CD4-positive, alpha-beta memory T cell (primary cell): ENCODE results near the gene FASTKD2. TPM values are rescaled to one million over a fixed set of nuclear protein-coding genes. Genes with fewer than 3 reads are reported as not detected.

Source experiments
- CTCF ChIA-PET: fragments of 350-600 bp; sonication (Branson Sonifier 250); formaldehyde crosslinking; loops from one replicate; lab custom pipeline; 2021; ENCODE audit warnings: inconsistent platforms; ENCODE audit not compliant: partially characterized antibody; lab: Charles Lee
- POLR2A ChIA-PET: fragments of 350-600 bp; sonication (Branson Sonifier 250); formaldehyde crosslinking; loops from one replicate; lab custom pipeline; 2021; ENCODE audit not compliant: partially characterized antibody; lab: Charles Lee
- DNase-seq, 5 donors: peaks; one replicate each; pipeline versions ENCODE4 v3.0.0 to v3.0.0-alpha.2; 2020 to 2022; ENCODE audit warnings: mixed read lengths in 1 of 5
- H3K27ac ChIP-seq: one replicate; pipeline ENCODE4 v1.7.0; 2013; ENCODE audit warnings: low read depth, low read length
- H3K27me3 ChIP-seq: 2 replicates; pipeline ENCODE4 v1.7.0; 2013; ENCODE audit warnings: mild to moderate bottlenecking, low read length, moderate library complexity; ENCODE audit not compliant: insufficient read depth
- H3K36me3 ChIP-seq: 2 replicates; pipeline ENCODE4 v1.7.0; 2013; ENCODE audit warnings: mild to moderate bottlenecking, low read length, moderate library complexity; ENCODE audit not compliant: insufficient read depth
- H3K4me1 ChIP-seq: 2 replicates; pipeline ENCODE4 v1.7.0; 2013; ENCODE audit warnings: mild to moderate bottlenecking, low read length, moderate library complexity; ENCODE audit not compliant: insufficient read depth
- H3K4me3 ChIP-seq, 2 donors: one replicate each; pipeline ENCODE4 v1.7.0; 2013; ENCODE audit warnings: low read length in 2 of 2, mild to moderate bottlenecking in 1 of 2
- H3K9me3 ChIP-seq, 2 donors: one replicate each; pipeline ENCODE4 v1.7.0; 2013; ENCODE audit warnings: low read length in 2 of 2, control low read depth in 1 of 2; ENCODE audit not compliant: control insufficient read depth in 1 of 2
- H3K27ac Mint-ChIP-seq, 7 donors: one replicate each; pipeline ENCODE4 v1.8.0; 2020 to 2021; ENCODE audit warnings: mixed read lengths in 7 of 7, mild to moderate bottlenecking in 6 of 7, inconsistent platforms in 3 of 7, moderate library complexity in 3 of 7
- H3K27me3 Mint-ChIP-seq, 2 donors: one replicate each; pipeline ENCODE4 v1.8.0; 2020 to 2021; ENCODE audit warnings: mixed read lengths in 2 of 2
- H3K36me3 Mint-ChIP-seq, 2 donors: one replicate each; pipeline ENCODE4 v1.8.0; 2020 to 2021; ENCODE audit warnings: mixed read lengths in 2 of 2, inconsistent platforms in 1 of 2, mild to moderate bottlenecking in 1 of 2
- H3K4me1 Mint-ChIP-seq, 4 donors: one replicate each; pipeline ENCODE4 v1.8.0; 2020 to 2021; ENCODE audit warnings: mixed read lengths in 4 of 4, mild to moderate bottlenecking in 1 of 4
- H3K4me3 Mint-ChIP-seq, 8 donors: one replicate each; pipeline ENCODE4 v1.8.0; 2020 to 2021; ENCODE audit warnings: mixed read lengths in 8 of 8, mild to moderate bottlenecking in 7 of 8, moderate library complexity in 6 of 8, inconsistent platforms in 3 of 8
- H3K9me3 Mint-ChIP-seq, 8 donors: one replicate each; pipeline ENCODE4 v1.8.0; 2020 to 2021; ENCODE audit warnings: mixed read lengths in 8 of 8, mild to moderate bottlenecking in 5 of 8, inconsistent platforms in 3 of 8, moderate library complexity in 1 of 8
- intact Hi-C: fragments of 100-400 bp; cut with micrococcal nuclease; formaldehyde crosslinking; loops from one replicate; pipeline ENCODE4 v1.15.1; 2023
- polyA plus RNA-seq, 2 donors: library from polyadenylated mRNA; unstranded; fragments of 300-500 nt; fragmentation: Illumina TruSeq; gene quantifications; one replicate each; pipeline ENCODE4 v1.2.3, GENCODE V29; 2021
- total RNA-seq, 2 experiments: library from RNA; stranded (reverse); gene quantifications; one replicate each; pipeline ENCODE4 v1.2.3, GENCODE V29; 2021

FASTKD2 gene
- total RNA-seq (10 to 100 TPM; 23.0 to 23.4 TPM), polyA plus RNA-seq (10 to 100 TPM; 23.6 to 26.2 TPM)

DNA sequence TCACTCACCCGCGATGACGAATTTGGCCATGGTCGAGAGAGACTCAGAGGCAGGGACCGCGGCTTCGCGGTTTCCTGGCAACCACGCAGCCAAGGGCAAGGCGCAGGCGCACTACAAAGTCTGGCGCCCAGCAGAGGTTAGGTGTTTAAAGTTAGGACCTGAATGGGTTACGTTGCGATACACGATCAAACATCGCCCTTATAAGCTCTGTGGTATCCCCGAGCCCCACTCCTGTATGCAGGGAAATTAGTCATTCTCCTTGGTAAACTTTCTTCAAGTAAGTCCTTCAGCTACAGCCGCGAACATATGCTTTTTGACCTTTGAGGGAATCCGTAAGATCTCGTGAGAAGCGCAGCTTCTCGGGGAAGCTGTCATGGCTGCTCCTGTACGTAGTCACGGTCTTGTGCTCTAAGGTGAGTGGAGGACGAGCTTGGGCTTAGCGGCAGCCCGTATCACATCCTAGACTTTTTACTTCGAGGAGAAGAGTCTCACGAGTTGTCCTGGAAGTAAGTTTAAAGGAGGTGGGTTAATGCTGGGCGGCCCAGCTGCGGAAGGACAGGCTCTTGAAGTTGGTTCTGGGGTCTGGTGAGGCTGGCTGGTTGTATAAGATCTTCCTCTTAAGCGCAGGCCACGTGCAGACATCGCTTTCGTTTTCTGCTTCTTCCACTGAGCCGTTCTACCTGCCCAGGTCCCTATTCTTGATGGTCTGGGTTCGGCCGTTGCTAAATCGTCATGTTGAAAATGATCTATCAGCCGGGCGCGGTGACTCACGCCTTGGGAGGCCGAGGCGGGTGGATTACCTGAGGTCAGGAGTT lies at the start of gene FASTKD2, which contains the start of gene MDH1B:
TSS of gene FASTKD2 (plus strand) at position 365 of the 815 bp plus-strand sequence. CDS start 1,088 bp downstream, outside the sequence.
TSS of gene MDH1B (minus strand) at position 87 of the 815 bp plus-strand sequence. CDS start at position 30, 57 bp downstream.
- Mint-ChIP-seq H3K9me3 (no peaks in the 10 kb centered on the region), H3K4me1 (peaks cover 20 to 45% (median 36%) of the 10 kb centered on the region in 4 donors), H3K27ac (peak within 1 kb of the TSS; percentile 96 to 99 (median 97)), H3K36me3 (peaks cover 11 to 34% of the 10 kb centered on the region in 2 donors), H3K4me3 (peak within 1 kb of the TSS; percentile 89 to 98 (median 95)), H3K27me3 (no peaks in the 10 kb centered on the region)
- intact Hi-C loops = loop anchor here (1.0 to 10.0 kb wide), 11 partner anchors 208 to 1502 kb away; partner anchors contain the start of genes CCNYL1, CREB1, EEF1B2 and INO80D
- Histone ChIP-seq H3K27me3 (no peaks in the 10 kb centered on the region), H3K4me1 (peaks cover 39% of the 10 kb centered on the region), H3K9me3 (no peaks in the 10 kb centered on the region), H3K27ac (peak within 1 kb of the TSS; percentile 91), H3K36me3 (no peaks in the 10 kb centered on the region), H3K4me3 (peak within 1 kb of the TSS; percentile 54 to 82)
- peak; percentile 88 to 91 (median 89) for DNase-seq
- ChIA-PET CTCF (interaction anchor here (1.0 to 2.6 kb wide), 3 partner anchors 16 to 860 kb away, joined by 3 to 11 read pairs (median 5); partner anchors contain the start of gene METTL21A), POLR2A (interaction anchor here (0.5 to 1.8 kb wide), 11 partner anchors 11 to 1500 kb away, joined by 3 to 9 read pairs (median 4); partner anchors contain the start of genes CREB1, INO80D, KLF7 and METTL21A)

DNA sequence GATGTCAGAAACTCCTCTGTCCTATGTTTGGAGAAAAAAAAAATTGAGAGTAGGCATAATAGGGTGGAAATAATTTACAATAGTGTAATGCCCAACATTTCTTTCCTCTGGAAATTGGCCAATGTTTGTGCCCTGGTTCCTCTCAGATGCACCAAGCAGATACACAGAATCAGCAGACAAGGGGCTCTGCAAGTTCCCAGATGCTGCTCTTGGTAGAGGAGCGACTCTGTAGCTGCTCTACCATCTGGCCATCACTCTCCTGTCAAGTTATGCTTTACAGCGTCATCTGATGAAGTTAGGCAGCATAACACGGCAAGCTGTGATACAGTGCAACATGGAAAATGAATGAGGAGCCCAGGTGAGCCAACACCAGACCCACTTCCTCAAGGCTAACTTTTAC lies 48.8 kb upstream of the FASTKD2 start:
- Histone ChIP-seq H3K4me1 (no peaks in the 10 kb centered on the region), H3K27ac (no peak overlapping the region), H3K36me3 (no peaks in the 10 kb centered on the region), H3K9me3 (no peaks in the 10 kb centered on the region), H3K27me3 (no peaks in the 10 kb centered on the region), H3K4me3 (no peak overlapping the region)
- Mint-ChIP-seq H3K27me3 (peaks cover 10 to 14% of the 10 kb centered on the region in 2 donors), H3K4me3 (no peak overlapping the region), H3K27ac (no peak overlapping the region), H3K9me3 (peaks cover 0 to 4% (median 0%) of the 10 kb centered on the region in 8 donors), H3K36me3 (no peaks in the 10 kb centered on the region), H3K4me1 (peaks cover 0 to 6% (median 2%) of the 10 kb centered on the region in 4 donors)
- intact Hi-C loops = no loop called here
- ChIA-PET CTCF (no interaction called here), POLR2A (no interaction called here)
- no peak for DNase-seq

DNA sequence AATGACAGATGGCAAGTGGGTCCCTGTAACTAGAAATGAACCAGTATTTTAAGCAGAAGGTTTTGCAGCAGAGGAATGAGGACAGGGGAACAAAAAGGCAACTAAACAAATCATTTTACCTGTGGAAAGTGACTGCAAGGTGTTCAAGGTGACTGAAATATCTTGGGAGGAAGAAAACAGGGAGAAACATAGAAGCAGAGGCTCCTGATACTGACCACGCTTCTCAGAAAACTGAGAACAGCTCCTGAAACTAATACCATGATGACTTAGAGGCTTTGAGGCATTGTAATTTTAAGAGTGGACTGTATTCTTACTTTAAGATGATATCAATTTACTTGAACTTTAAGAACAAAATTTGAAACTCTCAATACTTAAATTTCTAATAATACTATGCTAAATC lies 47.1 kb upstream of the FASTKD2 start, which contains the start of gene DYTN:
TSS of gene DYTN (minus strand) at position 101 of the 400 bp plus-strand sequence. CDS start 117 bp downstream, outside the sequence.
- H3K4me3 ChIP-seq = no peak within 1 kb of the TSS
- DNase-seq = no peak
- no peaks in the 10 kb centered on the region for H3K4me1 ChIP-seq
- H3K36me3 ChIP-seq = no peaks in the 10 kb centered on the region
- Mint-ChIP-seq H3K27ac (no peak within 1 kb of the TSS), H3K4me3 (no peak within 1 kb of the TSS), H3K4me1 (peaks cover 0 to 6% (median 2%) of the 10 kb centered on the region in 4 donors), H3K36me3 (no peaks in the 10 kb centered on the region), H3K27me3 (peaks cover 12 to 20% of the 10 kb centered on the region in 2 donors), H3K9me3 (peaks cover 0 to 5% (median 3%) of the 10 kb centered on the region in 8 donors)
- H3K27me3 ChIP-seq = no peaks in the 10 kb centered on the region
- ChIA-PET POLR2A (no interaction called here), CTCF (no interaction called here)
- H3K9me3 ChIP-seq = no peaks in the 10 kb centered on the region
- intact Hi-C loops = no loop called here
- H3K27ac ChIP-seq = no peak within 1 kb of the TSS

DNA sequence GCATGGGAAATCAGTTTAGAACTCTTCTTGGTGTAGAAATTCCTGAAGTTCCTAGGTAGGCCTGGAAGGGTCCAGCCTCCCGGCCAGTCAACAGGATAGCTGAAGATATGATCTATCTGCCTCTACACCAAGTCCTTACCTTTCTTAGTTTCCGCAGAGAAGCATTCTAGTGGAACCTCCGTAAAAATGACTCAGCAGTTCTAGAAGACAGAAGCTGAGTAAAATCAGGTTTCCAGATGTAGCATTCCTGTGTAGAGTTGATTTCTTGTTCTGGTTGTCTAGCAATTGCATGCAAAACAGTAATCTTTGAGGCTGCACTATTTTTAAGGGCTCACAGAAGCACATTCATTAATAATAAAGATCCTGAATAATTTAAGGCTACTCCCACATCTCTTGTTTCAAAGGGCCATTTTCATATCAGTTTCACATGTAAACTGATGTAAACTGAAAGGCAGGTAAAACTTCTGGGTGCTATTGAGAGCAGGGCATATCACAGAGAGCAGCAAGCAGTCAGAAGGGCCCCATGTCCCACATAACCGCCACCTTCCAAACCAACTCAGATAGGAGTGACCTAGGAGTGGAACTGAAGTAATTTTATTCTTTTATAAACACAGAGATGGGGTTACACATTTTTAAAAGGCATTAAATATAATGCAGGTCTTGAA lies 44.0 kb upstream of the FASTKD2 start:
- no peaks in the 10 kb centered on the region for H3K36me3 Mint-ChIP-seq
- no peak for DNase-seq
- POLR2A ChIA-PET = no interaction called here
- peaks cover 18 to 23% of the 10 kb centered on the region in 2 donors for H3K27me3 Mint-ChIP-seq
- peak overlapping the region in 1 of 8 donors; percentile 0 for H3K4me3 Mint-ChIP-seq
- no peak overlapping the region for H3K27ac ChIP-seq
- no peaks in the 10 kb centered on the region for H3K36me3 ChIP-seq
- H3K9me3 Mint-ChIP-seq = peaks cover 0 to 5% (median 3%) of the 10 kb centered on the region in 8 donors
- no peaks in the 10 kb centered on the region for H3K27me3 ChIP-seq
- no peaks in the 10 kb centered on the region for H3K4me1 Mint-ChIP-seq
- no peak overlapping the region for H3K27ac Mint-ChIP-seq
- no peaks in the 10 kb centered on the region for H3K9me3 ChIP-seq
- no peak overlapping the region for H3K4me3 ChIP-seq
- CTCF ChIA-PET = interaction anchor here (1.6 kb wide), 1 partner anchor 62 kb away, joined by 3 read pairs; no protein-coding TSS in a partner anchor
- intact Hi-C loops = no loop called here
- H3K4me1 ChIP-seq = no peaks in the 10 kb centered on the region

DNA sequence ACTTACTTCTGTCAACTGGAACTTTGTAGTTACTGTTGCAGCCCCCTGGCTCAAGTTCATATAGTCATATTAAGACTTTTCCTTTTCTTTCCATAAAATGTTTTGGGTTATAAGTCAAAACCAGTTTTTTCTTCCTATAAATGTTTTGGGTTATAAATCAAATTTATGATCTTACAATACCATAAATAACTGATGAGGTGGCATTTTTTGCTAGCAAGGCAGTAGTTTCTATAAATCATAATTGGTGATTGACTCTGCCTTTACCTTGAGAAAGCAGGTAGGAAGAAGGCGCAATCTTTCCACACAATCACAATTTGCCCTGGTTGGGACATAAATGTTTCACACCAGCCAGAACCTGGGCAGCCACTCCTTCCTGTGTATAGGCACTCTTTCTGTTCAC lies 42.1 kb upstream of the FASTKD2 start:
- Mint-ChIP-seq H3K36me3 (no peaks in the 10 kb centered on the region), H3K9me3 (peaks cover 0 to 5% (median 3%) of the 10 kb centered on the region in 8 donors), H3K27me3 (peaks cover 23 to 34% of the 10 kb centered on the region in 2 donors), H3K4me3 (no peak overlapping the region), H3K27ac (no peak overlapping the region), H3K4me1 (no peaks in the 10 kb centered on the region)
- DNase-seq = no peak
- POLR2A ChIA-PET = no interaction called here
- no peak overlapping the region for H3K4me3 ChIP-seq
- H3K9me3 ChIP-seq = no peaks in the 10 kb centered on the region
- no peaks in the 10 kb centered on the region for H3K4me1 ChIP-seq
- no peaks in the 10 kb centered on the region for H3K27me3 ChIP-seq
- H3K27ac ChIP-seq = no peak overlapping the region
- no peaks in the 10 kb centered on the region for H3K36me3 ChIP-seq
- CTCF ChIA-PET = no interaction called here
- intact Hi-C loops = no loop called here

DNA sequence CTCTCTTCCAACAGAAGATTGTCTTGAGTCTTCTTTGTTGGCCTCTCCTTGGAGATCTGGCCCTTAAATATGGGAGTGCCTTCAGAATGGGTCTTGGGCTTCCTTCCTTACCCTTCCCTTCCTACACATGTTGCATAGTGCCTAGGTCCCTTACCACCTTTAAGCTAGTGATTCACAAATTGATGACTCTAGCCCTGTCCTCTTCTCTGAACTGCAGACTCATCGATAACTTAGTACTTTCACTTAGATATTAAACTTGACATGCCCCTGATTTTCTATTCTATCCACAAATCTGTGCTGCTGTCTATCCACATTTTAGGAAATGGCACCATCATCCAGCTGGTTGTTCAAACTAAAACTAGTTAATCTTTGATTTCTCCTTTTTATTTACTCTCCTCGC lies 38.1 kb upstream of the FASTKD2 start:
- Mint-ChIP-seq H3K9me3 (peaks cover 0 to 2% (median 0%) of the 10 kb centered on the region in 8 donors), H3K27ac (no peak overlapping the region), H3K27me3 (peaks cover 26 to 30% of the 10 kb centered on the region in 2 donors), H3K36me3 (no peaks in the 10 kb centered on the region), H3K4me1 (no peaks in the 10 kb centered on the region), H3K4me3 (no peak overlapping the region)
- CTCF ChIA-PET = no interaction called here
- intact Hi-C loops = no loop called here
- no peaks in the 10 kb centered on the region for H3K36me3 ChIP-seq
- POLR2A ChIA-PET = no interaction called here
- no peaks in the 10 kb centered on the region for H3K4me1 ChIP-seq
- no peaks in the 10 kb centered on the region for H3K9me3 ChIP-seq
- H3K4me3 ChIP-seq = no peak overlapping the region
- DNase-seq = no peak
- no peaks in the 10 kb centered on the region for H3K27me3 ChIP-seq
- H3K27ac ChIP-seq = no peak overlapping the region
